Measurements from ENCODE around the gene CIB4. TPM values are rescaled to one million over a fixed set of nuclear protein-coding genes. Genes with fewer than 3 reads are reported as not detected.
A peak's percentile ranks its signal among the peaks of the same experiment; 100 is the strongest.

The CIB4 gene
- total and polyA plus RNA-seq, 2 of the 13 experiments (the other 11 are each of a cell fraction or from before 2014, with no cell fraction given), result not detected

- no peak overlapping the region for H3K27ac ChIP-seq (ENCODE audit: extremely low read length, insufficient read depth, low read length)
- FAIRE-seq (no peak), ATAC-seq (no peak), DNase-seq (ENCODE audit: low spot score) (no peak)
- no peak overlapping the region for H3K4me2 ChIP-seq (ENCODE audit: low read depth, low read length)
- H3K9ac ChIP-seq (ENCODE audit: insufficient read depth, low read depth, low read length), result no peak overlapping the region
- H3K4me1 ChIP-seq (ENCODE audit: insufficient read depth, low read length), result 0 out of 2 replicates have a peak, but pooled peaks cover 5% of the 10 kb centered on the region
- 33% methylated on average over 9 of the region's 9 CpGs for WGBS (ENCODE audit: low lambda C conversion rate)
- no TSS peak for BruUV-seq (replicated peaks)
- no peak overlapping the region for H2AFZ ChIP-seq (ENCODE audit: low read length)
- no peaks in the 10 kb centered on the region for H3K79me2 ChIP-seq (ENCODE audit: insufficient read depth, low read length)
- ChIA-PET CTCF (ENCODE audit: low intra/inter-chr PET ratio, low total read pairs) (no interaction called here), POLR2A (no interaction called here)
- no peaks in the 10 kb centered on the region for H3K36me3 ChIP-seq (replicated peaks in 1 of 2; ENCODE audit: control insufficient read depth in 1 of 2, insufficient read depth in 2 of 2, low read length in 2 of 2)
- in situ Hi-C loops (cut with HindIII; ENCODE audit: extremely low pct_ligation_motif_present, low pct_unique_long_range_greater_than_20kb), result no loop called here
- H3K27me3 ChIP-seq (ENCODE audit: control insufficient read depth in 1 of 2, insufficient read depth in 2 of 2, low read length in 2 of 2), result peaks cover 19 to 68% of the 10 kb centered on the region in 2 experiments
- no peaks in the 10 kb centered on the region for H4K20me1 ChIP-seq (ENCODE audit: insufficient read depth, low read length)
- no peaks in the 10 kb centered on the region for H3K9me3 ChIP-seq (ENCODE audit: low read length)
- intact Hi-C loops (cut with micrococcal nuclease; ENCODE audit: unreplicated experiment), result no loop called here
- H3K4me3 ChIP-seq (replicated peaks in 1 of 3; ENCODE audit: insufficient read depth in 1 of 3, low read depth in 2 of 3, low read length in 3 of 3), result no peak overlapping the region
- TF ChIP-seq KIAA2018 (CRISPR knock-in tag; IDR thresholded peaks at IDR 0.05; ENCODE audit: borderline replicate concordance) (no peak), SMARCE1 (IDR thresholded peaks at IDR 0.05; ENCODE audit: borderline replicate concordance) (no peak), MNT (IDR thresholded peaks at IDR 0.05) (peak; percentile 96), RORA (CRISPR knock-in tag; IDR thresholded peaks at IDR 0.05) (no peak), SKIL (CRISPR knock-in tag; IDR thresholded peaks at IDR 0.05; ENCODE audit: borderline replicate concordance) (no peak), ZNF224 (CRISPR knock-in tag; IDR thresholded peaks at IDR 0.05) (no peak)
Measured at GRCh38 chr2:26672818-26673393, 31.7 kb upstream of the CIB4 start.

Measured in HepG2 (cell line).